ENCODE data around the gene CBY1.

DNA sequence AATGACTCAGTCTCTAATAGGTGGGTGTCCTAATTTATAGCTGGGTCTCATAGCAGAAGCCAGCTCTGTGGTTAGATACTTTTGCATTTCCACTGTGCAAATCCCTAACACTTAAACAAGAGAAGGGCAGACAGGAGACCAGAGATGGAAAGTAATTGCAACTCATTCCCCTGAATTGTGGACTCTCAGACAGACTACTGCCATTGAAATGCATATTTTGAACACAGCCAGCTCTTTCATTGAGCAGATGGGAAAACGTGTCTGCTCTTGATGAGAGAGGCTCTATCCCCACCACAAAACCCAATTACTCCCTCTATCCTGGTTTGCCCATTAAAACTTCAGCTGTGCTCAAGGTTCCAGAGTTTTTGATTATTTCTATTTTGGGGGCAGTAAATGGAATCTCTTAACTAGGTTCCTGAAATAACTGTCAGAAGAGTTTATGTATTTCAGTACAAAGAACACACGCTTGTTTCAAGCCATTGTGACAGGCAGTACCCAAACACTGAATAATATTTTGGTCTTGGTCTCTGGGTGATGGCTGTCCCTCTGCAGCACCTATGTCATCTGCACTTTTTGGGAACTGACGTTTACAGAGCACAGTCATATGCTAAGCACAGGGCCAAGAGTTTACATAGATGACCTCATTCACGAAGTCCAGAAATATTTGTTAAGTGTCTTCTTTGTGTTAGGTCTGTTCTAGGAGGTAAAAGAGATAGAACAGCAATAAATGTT is 41.9 kb upstream of the CBY1 start:
- no peak for TF ChIP-seq POLR2AphosphoS5 (IDR thresholded peaks at IDR 0.05)
- TF ChIP-seq CTCF (IDR thresholded peaks at IDR 0.05 in 8 of 11, conservative IDR thresholded peaks at IDR 0.05 in 3 of 11) = no peak
